Thymus (tissue), 11 donors: ENCODE results near the gene EPB41L5. TPM values are rescaled to one million over a fixed set of nuclear protein-coding genes. Genes with fewer than 3 reads are reported as not detected.

Experiments
- DNase-seq, 9 donors: peaks; one replicate each; pipeline ENCODE4 v3.0.0-alpha.2; 2013; ENCODE audit warnings: low spot score in 9 of 9, low read depth in 6 of 9, missing footprints in 1 of 9
- H3K27ac ChIP-seq, 2 donors: one replicate each; pipeline ENCODE4 v1.5.1; 2013; ENCODE audit warnings: control low read depth in 1 of 2, low read depth in 1 of 2, low read length in 1 of 2, mild to moderate bottlenecking in 1 of 2, moderate library complexity in 1 of 2
- H3K27me3 ChIP-seq, 2 donors: one replicate each; pipeline ENCODE4 v1.5.1; 2013; ENCODE audit warnings: low read length in 1 of 2; ENCODE audit not compliant: control insufficient read depth in 2 of 2, insufficient read depth in 1 of 2
- H3K36me3 ChIP-seq, 2 donors: one replicate each; pipeline ENCODE4 v1.5.1; 2013; ENCODE audit warnings: low read length in 1 of 2, mild to moderate bottlenecking in 1 of 2, moderate library complexity in 1 of 2; ENCODE audit not compliant: control insufficient read depth in 2 of 2, insufficient read depth in 2 of 2
- H3K4me1 ChIP-seq, 2 donors: one replicate each; pipeline ENCODE4 v1.5.1; 2013; ENCODE audit warnings: low read length in 2 of 2; ENCODE audit not compliant: control insufficient read depth in 2 of 2, insufficient read depth in 2 of 2
- H3K4me3 ChIP-seq, 2 donors: one replicate each; pipeline ENCODE4 v1.5.1; 2013; ENCODE audit warnings: low read length in 2 of 2, control low read depth in 1 of 2, mild to moderate bottlenecking in 1 of 2
- H3K9me3 ChIP-seq, 2 donors: one replicate each; pipeline ENCODE4 v1.5.1; 2013; ENCODE audit warnings: low read length in 1 of 2, mild to moderate bottlenecking in 1 of 2; ENCODE audit not compliant: control insufficient read depth in 2 of 2, insufficient read depth in 1 of 2
- WGBS: extraction: QIAGEN DNeasy Blood & Tissue Kit; methylation state at CpG from one replicate; pipeline ENCODE4 v1.1.7; 2013; 5-methylcytosine and 5-hydroxymethylcytosine counted together
- polyA plus RNA-seq: library from polyadenylated mRNA; stranded (reverse); fragments of 200-250 nt; gene quantifications from one replicate; pipeline ENCODE4 v1.2.3, GENCODE V29; 2013
- total RNA-seq: library from RNA; stranded (reverse); fragments of 120-200 nt; gene quantifications from one replicate; pipeline ENCODE4 v1.2.4, GENCODE V29; 2013
- donor health status: healthy.

The EPB41L5 gene
- total and polyA plus RNA-seq, 2 donors, result 4.9 to 9.3 TPM

DNA sequence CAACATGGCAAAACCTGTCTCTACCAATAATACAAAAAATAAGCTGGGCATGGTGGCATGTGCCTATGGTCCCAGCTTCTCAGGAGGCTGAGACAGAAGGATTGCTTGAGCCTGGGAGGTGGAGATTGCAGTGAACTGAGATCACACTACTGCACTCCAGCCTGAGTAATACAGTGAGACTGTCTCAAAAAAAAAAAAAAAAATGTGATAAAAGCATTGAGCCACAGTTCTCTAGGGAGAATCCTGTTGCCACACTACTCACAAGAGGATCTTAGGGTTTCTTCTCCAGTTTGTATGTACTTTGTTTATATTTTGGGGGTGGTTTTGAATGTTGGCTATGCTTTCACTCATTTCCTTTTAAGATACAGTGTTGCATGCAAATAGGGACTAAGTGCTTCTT, 148.3 kb downstream of the EPB41L5 start:
- Histone ChIP-seq H3K4me3 (no peak overlapping the region), H3K36me3 (no peaks in the 10 kb centered on the region), H3K4me1 (no peaks in the 10 kb centered on the region), H3K27me3 (no peaks in the 10 kb centered on the region), H3K27ac (no peak overlapping the region), H3K9me3 (peaks cover 0 to 3% of the 10 kb centered on the region in 2 donors)
- DNase-seq, result no peak

- H3K4me3 ChIP-seq, result no peak overlapping the region
- H3K9me3 ChIP-seq, result no peaks in the 10 kb centered on the region
- no peaks in the 10 kb centered on the region for H3K27me3 ChIP-seq
- H3K27ac ChIP-seq, result no peak overlapping the region
- WGBS, result 98% methylated on average over 5 of the region's 5 CpGs
- no peaks in the 10 kb centered on the region for H3K36me3 ChIP-seq
- DNase-seq, result no peak
- H3K4me1 ChIP-seq, result no peaks in the 10 kb centered on the region
Observed at GRCh38 chr2:120162716-120163115, 149.8 kb downstream of the EPB41L5 start.

DNA sequence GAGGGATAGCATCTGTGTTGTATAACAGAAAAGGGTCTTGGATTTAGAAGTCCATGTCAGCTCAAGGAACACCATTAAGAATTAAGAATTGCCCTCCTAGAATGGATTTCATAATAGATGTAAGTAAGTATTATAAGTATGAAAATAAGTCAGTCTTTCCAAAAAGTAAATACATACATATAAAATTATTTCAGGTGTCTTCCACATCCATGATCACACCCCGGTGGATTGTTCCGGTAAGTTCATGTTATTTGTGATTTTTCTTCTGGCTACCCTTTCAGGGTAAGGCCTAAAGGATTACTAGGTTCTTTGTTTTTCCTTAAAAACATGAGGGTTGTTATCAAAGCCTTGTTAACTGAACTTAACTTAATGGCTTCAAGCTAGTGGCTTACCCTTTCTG, 154.4 kb downstream of the EPB41L5 start:
- Histone ChIP-seq H3K9me3 (no peaks in the 10 kb centered on the region), H3K27ac (no peak overlapping the region), H3K36me3 (no peaks in the 10 kb centered on the region), H3K4me3 (no peak overlapping the region), H3K27me3 (no peaks in the 10 kb centered on the region), H3K4me1 (no peaks in the 10 kb centered on the region)
- 98% methylated on average over 2 of the region's 2 CpGs for WGBS
- no peak for DNase-seq

DNA sequence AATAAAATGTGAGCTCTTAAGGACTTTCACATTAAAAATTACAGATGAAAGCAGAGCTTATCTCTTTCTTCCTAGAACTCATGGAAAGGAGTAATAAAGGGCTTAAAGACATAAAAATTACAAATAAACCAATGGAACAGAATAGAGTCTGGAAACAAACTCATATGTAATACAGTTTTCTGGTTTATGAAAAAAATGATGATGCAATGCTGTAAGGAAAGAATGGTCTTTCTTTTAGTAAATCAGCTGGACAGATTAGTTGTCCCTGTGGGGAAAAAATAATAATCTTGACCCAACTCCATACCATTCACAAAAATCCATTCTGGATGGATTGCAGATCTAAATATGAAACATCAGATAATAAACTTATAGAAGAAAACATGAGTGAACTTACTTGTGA, 156.1 kb downstream of the EPB41L5 start:
- no peak overlapping the region for H3K4me3 ChIP-seq
- no peak for DNase-seq
- H3K9me3 ChIP-seq, result no peaks in the 10 kb centered on the region
- H3K27ac ChIP-seq, result no peak overlapping the region
- H3K4me1 ChIP-seq, result no peaks in the 10 kb centered on the region
- H3K27me3 ChIP-seq, result no peaks in the 10 kb centered on the region
- no peaks in the 10 kb centered on the region for H3K36me3 ChIP-seq

DNA sequence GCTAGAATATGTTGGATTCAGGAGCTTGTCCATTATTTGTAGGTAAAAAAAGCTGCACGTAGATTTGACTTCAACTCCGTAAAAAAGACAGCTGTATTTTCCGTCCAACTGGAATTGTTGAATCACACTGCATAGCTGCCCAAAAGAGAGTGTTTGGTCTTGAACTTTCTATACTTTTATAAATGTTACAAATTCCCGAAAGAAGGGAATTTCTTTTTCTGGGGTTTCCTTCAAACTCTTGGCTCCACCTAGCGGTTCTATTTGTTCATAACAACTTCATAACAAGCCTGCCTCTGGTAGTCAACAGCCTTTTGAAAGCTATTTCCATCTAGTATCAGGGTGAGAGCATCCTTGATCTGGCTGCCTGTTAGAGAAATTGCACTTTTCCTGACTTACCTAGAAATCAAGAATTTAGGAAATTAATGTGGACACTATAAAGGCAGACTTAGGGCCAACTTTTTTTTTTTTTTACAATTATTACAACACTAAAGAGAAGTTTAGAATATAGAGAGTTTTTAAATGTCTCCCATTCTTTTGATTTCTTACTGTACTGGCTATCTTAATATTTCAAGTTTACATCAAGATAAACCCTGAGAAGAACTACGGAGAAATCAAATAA, 162.2 kb downstream of the EPB41L5 start:
- no peaks in the 10 kb centered on the region for H3K9me3 ChIP-seq
- no peak overlapping the region for H3K4me3 ChIP-seq
- H3K27me3 ChIP-seq, result no peaks in the 10 kb centered on the region
- 44% methylated on average over 6 of the region's 6 CpGs for WGBS
- H3K36me3 ChIP-seq, result no peaks in the 10 kb centered on the region
- peak; percentile 13 to 81 (median 56) for DNase-seq
- H3K4me1 ChIP-seq, result peaks cover 3 to 16% of the 10 kb centered on the region in 2 donors
- no peak overlapping the region for H3K27ac ChIP-seq

DNA sequence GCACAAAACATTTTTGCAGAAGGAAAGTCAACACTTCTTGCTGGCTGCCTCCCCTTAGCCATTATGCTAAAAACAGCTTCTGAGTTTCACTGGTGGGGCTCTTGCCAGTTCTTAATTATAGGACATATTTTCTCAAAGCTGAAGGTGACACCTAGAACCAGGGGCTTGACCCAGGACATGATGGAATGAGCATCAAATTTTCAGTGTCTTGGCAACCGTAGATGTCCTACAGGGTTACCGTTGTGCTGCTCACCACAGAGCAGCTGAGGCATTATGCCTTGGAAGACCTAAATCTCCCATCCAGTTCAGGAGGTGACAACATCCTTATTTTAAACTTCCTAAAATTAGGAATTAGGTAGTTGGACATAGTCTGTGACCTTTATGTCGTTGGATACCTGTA, 163.6 kb downstream of the EPB41L5 start:
- H3K9me3 ChIP-seq, result no peaks in the 10 kb centered on the region
- no peaks in the 10 kb centered on the region for H3K27me3 ChIP-seq
- H3K4me1 ChIP-seq, result peaks cover 3 to 16% of the 10 kb centered on the region in 2 donors
- peak overlapping the region; percentile 94 to 95 for H3K27ac ChIP-seq
- H3K4me3 ChIP-seq, result peak overlapping the region in 1 of 2 donors; percentile 63
- 40% methylated on average over 3 of the region's 3 CpGs for WGBS
- DNase-seq, result peak in 1 of 9 donors; percentile 8
- H3K36me3 ChIP-seq, result no peaks in the 10 kb centered on the region

DNA sequence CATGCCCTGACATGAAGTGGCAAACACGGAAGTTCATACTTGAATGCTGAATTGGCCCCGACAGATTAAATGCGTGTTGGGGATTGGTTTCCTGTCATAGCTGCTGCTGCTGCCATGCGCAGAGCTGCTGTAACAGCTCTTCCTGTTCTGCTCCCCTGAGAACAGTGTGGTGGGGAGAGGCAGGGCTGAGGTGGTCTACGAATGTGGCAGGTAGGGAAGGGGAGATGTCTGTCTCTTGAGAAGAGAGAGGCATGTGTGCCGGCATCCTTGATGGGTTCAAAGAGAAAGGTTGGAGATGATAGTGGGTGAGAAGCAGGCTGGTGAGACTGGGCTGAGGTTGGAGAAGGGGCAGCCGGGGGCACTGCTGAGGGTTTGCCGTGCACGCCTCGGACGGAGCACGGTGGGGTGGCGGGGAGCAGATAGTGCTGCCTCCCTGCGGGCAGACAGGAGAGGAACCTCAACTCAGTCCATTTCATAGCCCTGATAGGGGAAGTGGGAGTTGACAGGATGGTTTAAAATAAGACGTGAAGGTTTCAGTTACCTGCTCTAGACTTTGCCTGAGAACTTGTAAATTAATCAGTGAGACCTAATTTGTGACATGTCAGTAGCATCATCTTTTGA, 164.2 kb downstream of the EPB41L5 start:
- 3% methylated on average over 15 of the region's 15 CpGs for WGBS
- no peaks in the 10 kb centered on the region for H3K9me3 ChIP-seq
- peaks cover 3 to 20% of the 10 kb centered on the region in 2 donors for H3K4me1 ChIP-seq
- peak overlapping the region; percentile 60 to 63 for H3K4me3 ChIP-seq
- H3K27me3 ChIP-seq, result no peaks in the 10 kb centered on the region
- DNase-seq, result peak; percentile 72 to 95 (median 86)
- H3K27ac ChIP-seq, result peak overlapping the region; percentile 94 to 95
- H3K36me3 ChIP-seq, result no peaks in the 10 kb centered on the region

DNA sequence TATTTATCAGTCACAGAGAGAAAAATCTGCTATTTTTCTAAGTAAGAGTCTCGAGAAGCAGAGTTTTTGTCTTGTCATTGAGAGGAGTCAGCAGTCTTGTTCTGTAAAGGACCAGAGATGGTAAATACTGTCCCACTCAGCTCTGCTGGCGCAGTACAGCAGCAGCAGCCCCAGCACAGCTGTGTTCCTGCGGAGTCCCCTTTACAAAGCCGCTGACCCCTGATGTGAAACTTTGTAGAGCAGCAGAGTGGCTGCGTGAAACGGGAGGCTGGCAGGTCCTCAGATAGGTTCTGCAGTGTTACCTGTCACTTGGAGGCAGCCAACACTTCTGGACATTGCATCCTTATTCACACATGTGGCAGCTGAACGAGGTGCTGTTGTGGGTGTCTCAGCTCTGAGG, 165.1 kb downstream of the EPB41L5 start:
- peak in 1 of 9 donors; percentile 15 for DNase-seq
- H3K4me3 ChIP-seq, result no peak overlapping the region
- no peaks in the 10 kb centered on the region for H3K9me3 ChIP-seq
- H3K27me3 ChIP-seq, result no peaks in the 10 kb centered on the region
- H3K27ac ChIP-seq, result no peak overlapping the region
- peaks cover 3 to 21% of the 10 kb centered on the region in 2 donors for H3K4me1 ChIP-seq
- no peaks in the 10 kb centered on the region for H3K36me3 ChIP-seq
- 93% methylated on average over 7 of the region's 7 CpGs for WGBS

- Histone ChIP-seq H3K36me3 (no peaks in the 10 kb centered on the region), H3K4me3 (no peak overlapping the region), H3K4me1 (peaks cover 3 to 21% of the 10 kb centered on the region in 2 donors), H3K27ac (no peak overlapping the region), H3K9me3 (no peaks in the 10 kb centered on the region), H3K27me3 (no peaks in the 10 kb centered on the region)
- 92% methylated on average over 3 of the region's 3 CpGs for WGBS
- no peak for DNase-seq
Observed at GRCh38 chr2:120179396-120179795, 166.5 kb downstream of the EPB41L5 start.
